A673 (cell line): ENCODE data around the gene SPEF1. TPM values are rescaled to one million over a fixed set of nuclear protein-coding genes. Genes with fewer than 3 reads are reported as not detected.

Experiments used
- BruUV-seq: library from RNA; stranded (reverse); fragments of 400-500 nt; replicated peaks from 2 replicates; lab custom pipeline; 2021; lab: Mats Ljungman, UMichigan
- CTCF ChIA-PET: fragments of 300-600 bp; sonication (Branson Sonifier 250); formaldehyde crosslinking; loops from one replicate; lab custom pipeline; 2022; ENCODE audit warnings: antibody characterized with exemption; lab: Charles Lee
- POLR2A ChIA-PET: fragments of 300-600 bp; sonication (Branson Sonifier 250); formaldehyde crosslinking; loops from one replicate; lab custom pipeline; 2022; ENCODE audit warnings: antibody characterized with exemption; ENCODE audit not compliant: low non-redundant PET; lab: Charles Lee
- DNase-seq: peaks from one replicate; pipeline ENCODE4 v3.0.0-alpha.2; 2015; ENCODE audit warnings: low spot score
- H3K27ac ChIP-seq: fragments of 200-600 bp; sonication (generic); 2 replicates; pipeline ENCODE4 v1.5.1; 2016; ENCODE audit warnings: mixed run types, low read depth, mild to moderate bottlenecking, mixed read lengths, antibody characterized with exemption, low read length; ENCODE audit not compliant: poor library complexity, severe bottlenecking
- H3K27me3 ChIP-seq: fragments of 200-600 bp; sonication (generic); replicated peaks from 2 replicates; pipeline ENCODE4 v1.6.1; 2017; ENCODE audit warnings: mixed run types, low read depth, mild to moderate bottlenecking, mixed read lengths, antibody characterized with exemption, low read length; ENCODE audit not compliant: insufficient read depth, poor library complexity
- H3K36me3 ChIP-seq: fragments of 200-600 bp; sonication (generic); 2 replicates; pipeline ENCODE4 v1.6.1; 2016; ENCODE audit warnings: mixed run types, mild to moderate bottlenecking, mixed read lengths, antibody characterized with exemption, low read length; ENCODE audit not compliant: insufficient read depth, poor library complexity, severe bottlenecking
- H3K4me1 ChIP-seq: fragments of 200-600 bp; sonication (generic); 2 replicates; pipeline ENCODE4 v1.6.1; 2017; ENCODE audit warnings: mixed run types, mild to moderate bottlenecking, mixed read lengths, antibody characterized with exemption, low read length; ENCODE audit not compliant: insufficient read depth, poor library complexity, severe bottlenecking
- H3K4me3 ChIP-seq: fragments of 200-600 bp; sonication (generic); 2 replicates; pipeline ENCODE4 v1.5.1; 2016; ENCODE audit warnings: low read depth, mixed run types, mild to moderate bottlenecking, mixed read lengths, low read length; ENCODE audit not compliant: poor library complexity, severe bottlenecking
- H3K9me3 ChIP-seq: fragments of 200-600 bp; sonication (generic); 2 replicates; pipeline ENCODE4 v1.6.1; 2016; ENCODE audit warnings: mixed run types, low read depth, mild to moderate bottlenecking, mixed read lengths, antibody characterized with exemption, low read length; ENCODE audit not compliant: poor library complexity, severe bottlenecking
- EZH2 ChIP-seq: fragments of 200-600 bp; sonication (generic); IDR thresholded peaks from 2 replicates; pipeline ENCODE4 v1.6.1; 2017; ENCODE audit warnings: borderline replicate concordance, low read depth, mild to moderate bottlenecking, mixed read lengths, antibody characterized with exemption, low read length; ENCODE audit not compliant: poor library complexity, severe bottlenecking
- intact Hi-C: fragments of 100-400 bp; cut with micrococcal nuclease; formaldehyde crosslinking; loops from one replicate; pipeline ENCODE4 v1.10.0; 2022; ENCODE audit not compliant: unreplicated experiment
- total RNA-seq: library from RNA; stranded (reverse); gene quantifications from 2 replicates; pipeline ENCODE4 v1.2.3, GENCODE V29; 2021
- TF ChIP-seq, protein P1 (sequence below): fragments of 300-800, 200-600 bp; sonication (generic); conservative IDR thresholded peaks from 2 replicates; pipeline ENCODE4 v1.5.1; 2017; ENCODE audit warnings: low read depth, mild to moderate bottlenecking, antibody characterized with exemption, low read length, moderate library complexity, mixed read lengths

SPEF1 gene
- total RNA-seq, 1 experiment from 2014 or later, result 0.49 TPM

DNA sequence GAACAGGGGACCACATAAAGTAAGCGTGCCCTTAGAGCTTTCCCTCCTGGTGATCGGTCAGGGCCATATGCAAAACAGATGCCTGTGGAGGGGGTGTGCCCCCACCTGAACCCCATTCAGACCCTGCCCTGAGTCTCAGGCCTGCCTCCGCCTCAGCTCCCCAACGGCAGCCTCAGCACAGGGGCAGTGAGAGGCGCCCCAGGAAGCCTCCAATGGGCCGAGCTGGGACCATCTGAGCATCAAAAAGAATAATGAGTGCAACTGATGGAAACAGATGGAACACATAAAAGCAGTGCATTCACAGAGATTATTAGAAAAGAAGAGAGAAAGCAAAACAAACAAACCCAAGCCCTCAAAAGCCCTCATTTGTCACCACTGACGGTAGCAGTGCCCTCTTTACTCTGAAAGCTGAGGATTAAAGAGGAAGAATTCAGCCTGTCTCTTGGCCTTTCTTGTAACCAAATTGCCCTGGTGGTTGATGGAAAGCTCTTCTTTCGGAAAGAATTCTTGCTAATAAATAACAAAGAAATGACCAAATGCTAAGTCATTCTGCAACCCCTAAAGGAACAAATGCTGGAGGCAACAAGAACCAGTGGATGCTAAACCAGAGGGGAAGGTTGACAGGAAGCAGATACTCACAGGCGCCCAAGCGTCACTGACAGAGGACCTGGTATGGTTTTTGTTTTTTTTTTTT lies 20.4 kb downstream of the SPEF1 start:
- intact Hi-C loops, result no loop called here
- no TSS peak for BruUV-seq
- Histone ChIP-seq H3K9me3 (no peaks in the 10 kb centered on the region), H3K4me3 (no peak overlapping the region), H3K36me3 (peaks cover 9% of the 10 kb centered on the region), H3K27ac (no peak overlapping the region), H3K27me3 (no peaks in the 10 kb centered on the region), H3K4me1 (no peaks in the 10 kb centered on the region)
- DNase-seq, result no peak
- CTCF ChIA-PET, result interaction anchor here (0.6 kb wide), 1 partner anchor 82 kb away, joined by 7 read pairs; no protein-coding TSS in a partner anchor
- TF ChIP-seq, protein P1, sequence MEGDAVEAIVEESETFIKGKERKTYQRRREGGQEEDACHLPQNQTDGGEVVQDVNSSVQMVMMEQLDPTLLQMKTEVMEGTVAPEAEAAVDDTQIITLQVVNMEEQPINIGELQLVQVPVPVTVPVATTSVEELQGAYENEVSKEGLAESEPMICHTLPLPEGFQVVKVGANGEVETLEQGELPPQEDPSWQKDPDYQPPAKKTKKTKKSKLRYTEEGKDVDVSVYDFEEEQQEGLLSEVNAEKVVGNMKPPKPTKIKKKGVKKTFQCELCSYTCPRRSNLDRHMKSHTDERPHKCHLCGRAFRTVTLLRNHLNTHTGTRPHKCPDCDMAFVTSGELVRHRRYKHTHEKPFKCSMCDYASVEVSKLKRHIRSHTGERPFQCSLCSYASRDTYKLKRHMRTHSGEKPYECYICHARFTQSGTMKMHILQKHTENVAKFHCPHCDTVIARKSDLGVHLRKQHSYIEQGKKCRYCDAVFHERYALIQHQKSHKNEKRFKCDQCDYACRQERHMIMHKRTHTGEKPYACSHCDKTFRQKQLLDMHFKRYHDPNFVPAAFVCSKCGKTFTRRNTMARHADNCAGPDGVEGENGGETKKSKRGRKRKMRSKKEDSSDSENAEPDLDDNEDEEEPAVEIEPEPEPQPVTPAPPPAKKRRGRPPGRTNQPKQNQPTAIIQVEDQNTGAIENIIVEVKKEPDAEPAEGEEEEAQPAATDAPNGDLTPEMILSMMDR, result no peak
- TF ChIP-seq EZH2, result no peak
- POLR2A ChIA-PET, result no interaction called here

DNA sequence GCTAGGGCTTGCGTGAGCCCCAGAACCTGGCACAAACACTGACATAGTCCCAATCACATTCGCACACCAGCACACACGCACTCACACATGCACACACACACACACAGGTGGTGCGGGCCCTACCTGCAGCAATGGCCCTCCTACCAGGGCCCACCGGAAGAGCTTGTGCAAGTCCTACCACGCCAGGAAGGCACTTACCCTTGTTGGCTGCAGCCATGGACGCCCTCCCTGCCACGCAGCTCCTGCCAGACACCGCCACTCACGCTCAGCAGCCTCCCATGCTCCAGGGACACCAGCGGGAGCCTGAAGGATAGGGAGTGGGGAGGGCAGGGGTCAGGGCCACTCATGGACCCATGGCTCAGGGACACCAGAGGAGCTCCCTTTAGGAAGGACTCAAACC lies 21.4 kb downstream of the SPEF1 start:
- H3K36me3 ChIP-seq, result peaks cover 9% of the 10 kb centered on the region
- TF ChIP-seq, protein P1, result no peak
- no peak for TF ChIP-seq EZH2
- no peaks in the 10 kb centered on the region for H3K27me3 ChIP-seq
- POLR2A ChIA-PET, result no interaction called here
- no TSS peak for BruUV-seq
- intact Hi-C loops, result no loop called here
- CTCF ChIA-PET, result interaction anchor here (0.6 kb wide), 1 partner anchor 28 kb away, joined by 4 read pairs; no protein-coding TSS in a partner anchor
- H3K27ac ChIP-seq, result no peak overlapping the region
- no peaks in the 10 kb centered on the region for H3K9me3 ChIP-seq
- H3K4me1 ChIP-seq, result no peaks in the 10 kb centered on the region
- no peak overlapping the region for H3K4me3 ChIP-seq
- DNase-seq, result no peak

DNA sequence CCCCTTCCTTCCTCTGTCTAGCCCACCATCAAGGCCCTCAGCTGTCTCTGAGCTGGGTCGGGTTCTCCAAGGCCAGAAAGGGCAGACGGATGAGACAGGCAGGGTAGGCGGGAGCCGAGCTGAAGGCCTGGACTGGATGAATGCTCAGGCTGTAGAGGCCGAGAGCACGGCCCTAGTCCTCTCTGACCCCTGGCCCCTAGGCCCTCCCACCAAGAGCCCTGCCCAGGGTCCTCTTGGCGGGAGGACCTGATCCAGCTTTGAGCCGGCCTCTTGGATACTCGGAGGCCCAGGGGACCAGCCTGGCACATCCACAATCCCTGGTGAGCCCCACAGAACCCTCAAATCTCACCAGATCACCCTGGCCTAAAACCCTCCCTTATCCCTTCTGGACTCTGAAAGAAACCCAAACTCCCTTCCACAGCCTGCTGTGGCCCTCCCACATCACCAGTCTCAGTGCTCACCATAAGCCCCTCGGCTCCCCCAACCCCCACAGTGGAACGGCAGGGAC lies 21.9 kb downstream of the SPEF1 start:
- DNase-seq, result no peak
- POLR2A ChIA-PET, result no interaction called here
- no peak overlapping the region for H3K4me3 ChIP-seq
- CTCF ChIA-PET, result no interaction called here
- no peaks in the 10 kb centered on the region for H3K27me3 ChIP-seq
- H3K9me3 ChIP-seq, result no peaks in the 10 kb centered on the region
- BruUV-seq, result no TSS peak
- peaks cover 9% of the 10 kb centered on the region for H3K36me3 ChIP-seq
- no peaks in the 10 kb centered on the region for H3K4me1 ChIP-seq
- no peak overlapping the region for H3K27ac ChIP-seq
- intact Hi-C loops, result no loop called here
- TF ChIP-seq, protein P1, result no peak
- TF ChIP-seq EZH2, result no peak
